SKM-1 (cell line): ENCODE data around the gene C21orf58.
"Not testable (repeated sequence)": the region's sequence is repeated elsewhere in the genome, so short reads cannot be mapped to it uniquely, and the experiment has no call there.

Experiments used
- DNase-seq: peaks from one replicate; lab custom pipeline; 2025; ENCODE audit not compliant: unreplicated experiment; lab: John Stamatoyannopoulos, UW

The C21orf58 gene

GRCh38 chr21:46325073-46325912, 1.6 kb upstream of the C21orf58 start:
- peak; percentile 17 for DNase-seq

DNA sequence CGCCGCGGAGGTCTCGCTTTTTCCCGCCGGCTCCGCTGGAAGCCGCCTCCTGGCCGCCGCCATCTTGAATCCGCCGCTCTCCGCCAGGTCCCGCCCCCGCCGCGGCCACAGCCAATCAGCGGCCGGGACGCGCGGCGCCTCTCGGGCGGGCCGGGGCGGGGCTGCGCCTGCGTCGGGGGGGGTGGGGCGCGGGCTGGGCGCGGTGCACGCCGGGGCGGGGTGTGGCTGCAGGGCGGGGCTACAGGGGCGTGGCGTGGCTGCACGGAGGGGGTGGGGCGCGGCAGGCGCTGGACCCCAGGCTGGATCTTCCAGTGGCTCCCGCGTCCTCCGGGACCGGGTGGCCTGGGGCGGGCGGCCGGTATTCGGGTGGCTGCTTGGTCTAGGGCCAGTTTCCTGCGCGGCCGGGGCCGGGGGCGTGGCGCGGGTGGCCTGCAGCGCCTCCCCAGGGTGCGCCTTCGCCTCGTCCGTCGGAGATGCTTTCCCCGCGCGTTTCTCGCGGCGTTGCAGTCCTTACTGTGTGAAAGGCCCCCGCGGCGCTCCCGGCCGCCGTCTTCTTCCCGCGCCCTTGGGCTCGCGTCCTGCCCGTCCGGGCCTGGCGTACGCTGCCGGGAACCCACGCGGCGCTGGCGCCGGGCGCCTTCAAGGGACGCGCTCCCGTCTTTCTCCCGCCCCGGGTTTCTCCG, 861 bp upstream of the C21orf58 start:
- peak; percentile 43 for DNase-seq

GRCh38 chr21:46323227-46323709, 402 bp downstream of the C21orf58 start:
- DNase-seq: peak; percentile 4

- DNase-seq: no peak
Observed at GRCh38 chr21:46322351-46323226, 1.1 kb downstream of the C21orf58 start.

DNA sequence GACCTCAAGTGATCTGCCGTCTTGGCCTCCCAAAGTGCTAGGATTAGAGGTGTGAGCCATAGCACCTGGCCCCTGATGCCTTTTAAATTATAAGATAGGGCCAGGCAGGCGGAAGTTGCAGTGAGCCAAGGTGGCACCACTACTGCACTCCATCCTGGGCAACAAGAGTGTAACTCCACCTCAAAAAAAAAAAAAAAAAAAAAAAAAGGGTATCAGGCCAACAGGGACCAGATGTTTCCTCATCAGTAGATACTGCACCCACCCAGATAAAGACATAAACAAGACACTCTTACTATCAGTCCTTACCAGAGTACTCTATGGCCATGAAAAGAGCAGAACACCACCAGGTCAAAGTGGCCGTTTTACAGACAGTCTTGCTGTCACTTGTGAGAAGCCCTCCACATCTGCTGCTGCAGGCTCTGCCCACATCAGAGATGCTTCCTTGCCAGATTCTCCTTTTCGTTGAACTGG, 3.3 kb downstream of the C21orf58 start:
- DNase-seq: no peak

DNA sequence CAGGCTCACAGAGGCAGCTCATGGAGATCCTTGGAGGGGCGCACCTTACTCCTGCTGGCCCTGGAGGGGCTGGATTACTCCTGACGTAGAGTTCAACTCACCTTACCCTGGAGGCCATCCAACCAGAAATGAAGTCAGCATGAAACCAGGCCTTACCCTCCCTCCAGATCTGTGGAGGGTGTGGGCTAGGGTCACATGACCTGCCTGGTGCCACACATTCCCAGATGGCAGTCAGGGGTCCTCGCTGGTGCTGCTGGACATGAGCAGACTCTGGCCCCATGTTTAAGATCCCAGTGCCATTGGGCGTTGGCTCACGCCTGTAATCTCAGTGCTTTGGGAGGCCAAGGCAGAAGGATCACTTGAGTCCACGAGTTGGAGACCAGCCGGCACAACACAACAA, 4.5 kb downstream of the C21orf58 start:
- no peak for DNase-seq

- DNase-seq: no peak
Observed at GRCh38 chr21:46318464-46318845, 5.2 kb downstream of the C21orf58 start.

- DNase-seq: no peak
Observed at GRCh38 chr21:46317710-46318463, 5.8 kb downstream of the C21orf58 start.

DNA sequence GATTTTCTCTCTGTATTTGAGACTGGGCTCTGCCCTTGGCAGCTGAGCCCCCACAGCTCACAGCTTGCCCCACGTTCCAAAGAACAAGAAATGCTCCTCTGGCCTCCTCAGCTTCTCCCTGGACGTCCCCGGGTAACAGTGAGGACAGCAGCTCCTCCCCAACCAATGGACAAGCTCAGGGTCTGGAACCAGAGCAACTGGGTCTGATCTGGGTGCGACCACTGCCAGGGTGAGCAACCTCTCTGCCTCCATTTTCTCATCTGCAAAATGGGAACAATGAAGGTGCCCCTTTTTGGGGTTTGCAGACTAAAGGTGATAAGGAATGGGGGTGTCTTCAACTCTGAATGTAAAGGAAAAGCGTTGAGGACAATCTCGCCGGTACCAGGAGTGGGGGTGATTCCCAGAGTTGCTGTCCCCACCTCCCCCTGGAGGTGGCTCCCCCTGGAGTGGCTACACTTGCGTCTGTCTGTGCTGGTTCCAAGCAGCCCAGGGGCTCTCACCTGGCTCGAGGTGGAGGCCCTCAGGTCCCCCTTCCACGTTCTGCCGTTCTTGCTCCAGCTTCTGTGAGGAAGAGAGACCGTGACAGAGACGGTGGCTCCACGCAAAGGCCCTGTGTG, 6.9 kb downstream of the C21orf58 start:
- no peak for DNase-seq

- no peak for DNase-seq
Observed at GRCh38 chr21:46314441-46315020, 9.1 kb downstream of the C21orf58 start.

DNA sequence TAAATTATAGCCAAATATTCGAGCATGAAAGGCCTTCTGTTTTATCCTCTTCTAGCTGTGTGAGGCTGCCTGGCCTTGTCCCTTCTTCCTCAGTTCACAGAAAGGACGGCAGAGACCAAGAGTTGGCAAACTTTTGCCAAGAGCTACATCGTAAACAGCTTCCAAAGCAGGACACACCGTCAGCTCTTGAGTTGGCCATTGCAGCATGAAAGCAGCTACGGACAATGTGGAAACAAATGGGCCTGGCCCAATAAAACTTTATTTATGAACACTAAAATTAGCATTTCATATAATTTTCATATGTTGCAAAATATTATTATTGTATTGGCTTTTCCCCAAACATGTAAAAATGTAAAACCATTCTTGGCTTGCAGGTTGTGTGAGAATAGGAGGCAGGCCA, 10.7 kb downstream of the C21orf58 start:
- no peak for DNase-seq

- no peak for DNase-seq
Observed at GRCh38 chr21:46311568-46311967, 12.1 kb downstream of the C21orf58 start.

DNA sequence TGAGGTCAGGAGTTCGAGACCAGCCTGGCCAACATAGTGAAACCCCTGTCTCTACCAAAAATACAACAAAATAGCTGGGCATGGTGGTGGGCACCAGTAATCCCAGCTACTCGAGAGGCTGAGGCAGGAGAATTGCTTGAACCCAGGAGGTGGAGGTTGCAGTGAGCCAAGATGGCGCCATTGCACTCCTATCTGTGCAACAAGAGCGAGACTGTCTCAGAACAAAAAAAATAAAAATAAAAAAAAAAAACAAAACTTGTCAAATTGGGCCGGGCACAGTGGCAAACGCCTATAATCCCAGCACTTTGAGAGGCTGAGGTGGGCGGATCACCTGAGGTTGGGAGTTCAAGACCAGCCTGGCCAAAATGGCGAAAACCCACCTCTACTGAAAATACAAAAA, 13.4 kb downstream of the C21orf58 start:
- DNase-seq: not testable (repeated sequence)

- DNase-seq: no peak
Observed at GRCh38 chr21:46308431-46308830, 15.2 kb downstream of the C21orf58 start.

DNA sequence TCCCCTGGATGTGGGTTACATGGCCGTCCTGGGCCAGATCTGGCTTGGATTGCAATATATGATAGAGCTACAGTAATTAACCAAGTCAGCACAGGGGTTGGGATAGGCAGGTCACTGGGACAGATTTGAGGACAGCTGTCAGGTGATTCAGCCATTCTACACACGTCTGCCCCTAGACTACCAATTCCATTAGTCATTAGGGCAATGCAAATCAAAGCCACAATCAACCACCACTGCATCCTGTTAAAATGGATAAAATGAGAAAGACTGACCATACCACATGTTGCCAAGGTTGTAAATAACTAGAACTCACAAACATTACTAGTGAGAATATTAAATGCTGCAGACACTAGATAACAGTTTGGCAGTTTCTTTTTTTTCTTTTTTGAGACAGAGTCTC, 16.0 kb downstream of the C21orf58 start:
- DNase-seq: no peak

GRCh38 chr21:46304955-46305354, 18.7 kb downstream of the C21orf58 start:
- DNase-seq: no peak

DNA sequence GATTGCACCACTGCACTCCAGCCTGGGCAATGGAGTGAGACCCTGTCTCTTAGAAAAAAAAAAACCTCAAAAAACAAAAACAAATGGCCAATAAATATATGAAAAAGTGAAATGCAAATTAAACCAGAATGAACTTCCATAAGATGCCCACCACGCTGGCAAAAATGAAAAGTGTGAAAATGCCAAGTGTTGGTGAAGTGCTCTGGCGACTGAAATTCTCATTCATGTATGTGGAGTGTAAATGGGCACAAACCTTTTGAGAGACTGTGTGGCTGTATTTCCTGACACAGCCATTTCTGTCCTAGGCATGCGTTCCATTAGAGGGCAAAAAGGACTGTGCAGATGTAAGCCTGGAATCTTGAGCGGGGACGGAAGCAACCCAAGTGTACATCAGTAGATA, 19.2 kb downstream of the C21orf58 start:
- no peak for DNase-seq

- no peak for DNase-seq
Observed at GRCh38 chr21:46301759-46302158, 21.9 kb downstream of the C21orf58 start.

GRCh38 chr21:46299167-46299566, 24.5 kb downstream of the C21orf58 start:
- DNase-seq: no peak
